ENCODE results near the gene TCF3. TPM values are rescaled to one million over a fixed set of nuclear protein-coding genes. Genes with fewer than 3 reads are reported as not detected.

The TCF3 gene
- total RNA-seq, 1 donor from 2014 or later, result 18.5 TPM

- no peak for DNase-seq (ENCODE audit: low spot score)
Measured at GRCh38 chr19:1587872-1588271, 64.5 kb downstream of the TCF3 start.

GRCh38 chr19:1585243-1585580 is 67.2 kb downstream of the TCF3 start:
- DNase-seq (ENCODE audit: low spot score), result no peak

DNA sequence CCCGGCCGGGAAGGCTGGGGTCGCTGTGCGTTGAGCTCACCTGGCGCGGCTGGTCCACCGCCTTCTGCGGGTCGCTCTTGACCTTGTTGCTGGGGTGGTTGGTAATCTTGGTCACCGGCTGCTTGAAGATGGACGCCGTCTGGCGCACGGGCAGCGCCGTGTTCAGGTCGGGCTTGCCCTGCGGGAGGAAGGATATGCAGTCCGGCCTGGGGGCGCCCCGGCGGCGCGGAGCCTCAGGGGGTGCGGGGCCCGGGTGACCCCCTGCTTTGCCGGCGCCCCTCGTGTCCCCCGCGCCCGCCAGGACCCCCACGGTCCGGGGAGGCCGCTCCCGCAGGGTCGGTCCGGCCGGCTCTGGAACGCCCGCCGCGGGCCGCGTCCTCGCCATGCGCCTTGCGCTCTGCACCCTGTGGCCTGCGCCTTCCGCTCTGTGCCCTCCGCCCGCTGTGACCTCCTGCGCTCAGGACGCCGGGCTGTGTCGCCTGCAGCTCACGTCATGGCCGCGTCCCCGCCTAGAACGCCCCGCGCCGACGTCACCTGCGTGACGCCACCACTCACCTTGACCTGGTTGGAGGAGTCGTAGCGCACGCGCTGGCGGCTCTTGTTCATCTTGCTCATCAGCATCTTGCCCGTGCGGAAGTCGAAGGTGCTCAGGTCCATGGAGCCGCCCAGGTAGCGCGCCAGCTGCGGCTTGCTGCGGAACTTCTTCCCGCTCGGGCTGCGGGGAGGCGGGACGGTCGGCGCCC is 67.7 kb downstream of the TCF3 start:
- DNase-seq (ENCODE audit: low spot score), result no peak

GRCh38 chr19:1582201-1582600 is 70.2 kb downstream of the TCF3 start:
- DNase-seq (ENCODE audit: low spot score), result no peak

- no peak for DNase-seq (ENCODE audit: low spot score)
Measured at GRCh38 chr19:1580957-1581356, 71.5 kb downstream of the TCF3 start.

- no peak for DNase-seq (ENCODE audit: low spot score)
Measured at GRCh38 chr19:1580382-1580781, 72.0 kb downstream of the TCF3 start.

DNA sequence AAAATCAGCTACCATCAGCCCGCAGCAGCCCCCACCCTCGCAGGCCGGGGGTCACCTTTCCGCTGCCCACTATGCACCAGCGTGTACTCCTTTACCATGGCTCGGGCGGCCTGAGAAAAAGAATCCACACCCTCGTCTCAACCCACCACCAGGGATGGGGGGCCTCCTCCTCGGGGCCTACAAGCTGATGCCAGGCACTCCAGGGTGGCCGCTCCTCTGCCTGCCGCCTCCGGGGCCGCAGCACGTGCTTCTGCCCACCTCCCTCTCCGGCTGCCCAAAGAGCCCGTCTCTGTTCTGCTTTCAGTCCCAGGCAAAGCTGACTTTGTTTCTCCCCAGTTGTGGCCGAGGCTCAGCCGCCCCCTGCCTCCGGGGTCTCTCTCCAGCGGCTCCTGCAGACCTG is 73.2 kb downstream of the TCF3 start:
- DNase-seq (ENCODE audit: low spot score), result no peak

DNA sequence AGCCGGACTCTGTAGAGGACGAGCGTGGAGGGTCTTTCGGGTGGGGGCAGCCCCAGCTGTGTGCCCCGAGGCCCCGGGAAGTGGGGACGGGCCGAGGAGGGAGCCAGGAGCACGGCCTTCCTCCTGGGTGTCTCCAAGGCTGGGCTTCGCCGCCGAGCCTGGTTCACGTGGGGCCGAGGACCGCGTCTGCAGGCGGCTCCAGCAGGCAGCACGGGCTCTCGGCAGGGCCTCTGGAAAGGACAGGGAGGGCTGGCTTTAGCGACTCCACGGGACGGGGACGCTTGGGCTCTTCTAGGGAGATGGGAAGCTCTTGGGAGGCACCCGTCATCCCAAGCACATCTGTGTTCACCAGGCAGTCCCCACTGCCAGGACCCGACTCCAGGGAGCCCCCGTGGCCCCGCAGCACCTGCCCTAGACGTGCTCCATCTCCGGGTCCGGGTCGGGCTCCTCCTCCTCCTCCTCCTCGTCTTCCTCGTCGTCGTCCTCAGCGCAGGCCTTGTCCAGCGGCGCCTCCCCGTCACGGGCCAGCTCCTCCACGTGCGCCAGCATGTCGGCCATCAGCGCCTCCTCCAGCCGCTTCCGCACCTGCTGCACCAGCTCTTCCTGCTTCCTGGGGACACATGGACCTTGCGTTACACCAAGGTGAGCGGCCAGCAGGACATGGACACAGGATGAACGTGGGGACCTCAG is 74.3 kb downstream of the TCF3 start:
- no peak for DNase-seq (ENCODE audit: low spot score)

DNA sequence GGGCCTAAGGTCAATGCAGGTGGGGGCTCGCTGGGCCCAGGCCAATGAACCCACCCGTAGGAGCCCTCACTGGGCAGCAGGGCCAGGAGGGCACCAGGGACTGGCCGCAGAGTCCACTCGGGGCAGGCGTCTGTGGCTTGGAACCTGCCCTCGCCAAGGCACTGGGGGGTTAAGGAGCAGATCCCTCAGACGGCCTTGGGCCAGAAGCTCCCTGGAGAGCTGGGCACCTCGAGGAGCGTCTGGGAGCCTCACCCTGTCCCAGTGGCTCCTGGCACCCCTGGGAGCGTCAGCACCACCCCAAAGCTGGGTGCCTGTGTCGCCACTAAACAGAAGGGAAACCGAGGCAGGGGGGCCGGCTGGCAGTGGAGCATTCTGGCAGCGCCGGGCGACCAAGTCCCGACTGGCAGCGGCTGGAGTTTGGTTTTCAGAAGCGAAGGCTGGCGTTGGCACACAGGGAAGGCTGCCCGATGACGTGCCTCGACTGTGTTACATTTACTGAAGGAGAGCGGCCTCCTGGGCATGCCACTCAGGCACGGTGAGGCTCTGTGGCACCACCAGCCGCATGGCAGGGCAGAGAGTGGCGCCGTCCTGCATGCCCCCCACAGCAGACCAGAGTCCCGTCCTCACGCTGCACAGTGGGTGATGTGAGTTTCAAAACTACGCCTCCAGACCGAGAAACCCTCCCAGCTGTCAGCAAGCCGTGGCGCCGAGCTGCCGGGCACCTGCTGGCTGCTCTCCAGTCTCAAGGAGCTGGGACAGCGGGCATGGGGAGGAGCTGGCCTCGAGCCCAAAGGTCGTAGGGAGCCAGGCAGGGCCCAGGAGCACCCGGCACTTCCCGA is 75.1 kb downstream of the TCF3 start:
- no peak for DNase-seq (ENCODE audit: low spot score)

- DNase-seq (ENCODE audit: low spot score), result no peak
Measured at GRCh38 chr19:1576242-1577089, 75.9 kb downstream of the TCF3 start.

DNA sequence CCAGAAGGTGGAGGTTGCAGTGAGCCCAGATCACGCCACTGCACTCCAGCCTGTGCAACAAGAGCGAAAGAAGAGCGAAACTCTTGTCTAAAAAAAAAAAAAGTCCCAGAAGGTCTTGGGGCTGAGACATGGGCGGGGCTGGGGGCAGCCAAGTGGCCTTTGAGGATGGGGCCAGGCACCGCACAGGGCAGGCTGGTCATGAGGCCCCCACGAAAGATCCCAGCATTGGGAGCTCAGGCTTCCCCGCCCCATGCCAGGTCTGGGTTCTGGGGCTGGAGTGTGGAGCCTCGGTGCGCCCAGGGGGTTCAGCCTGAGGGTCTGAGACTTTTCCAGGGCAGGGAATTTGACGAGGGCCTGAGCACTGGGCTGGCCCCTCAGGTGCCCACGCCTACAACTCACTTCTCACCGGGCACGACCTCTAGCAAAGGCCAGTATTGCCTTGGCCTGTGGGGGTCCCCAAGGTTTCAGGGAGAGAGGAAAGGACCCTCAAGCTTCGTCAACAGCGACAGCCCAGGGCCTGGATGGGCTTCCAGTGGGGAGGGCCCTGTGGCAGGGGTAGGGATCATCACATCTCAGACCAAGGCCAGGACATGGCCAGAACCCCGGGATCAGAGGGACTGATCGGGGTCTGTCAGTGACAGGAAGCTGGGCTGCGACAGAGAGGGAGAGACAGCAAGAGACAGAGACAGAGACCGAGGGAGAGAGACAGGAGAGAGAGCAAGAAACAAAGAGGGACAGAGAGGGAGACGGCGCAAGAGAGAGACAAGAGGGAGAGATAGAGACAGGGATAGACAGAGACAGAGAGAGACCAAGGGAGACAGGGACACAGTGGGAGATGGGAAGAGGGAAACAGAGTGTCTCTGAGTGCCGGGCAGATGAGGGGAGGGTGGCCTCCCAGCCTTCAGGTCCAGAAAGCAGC is 76.8 kb downstream of the TCF3 start:
- no peak for DNase-seq (ENCODE audit: low spot score)

DNA sequence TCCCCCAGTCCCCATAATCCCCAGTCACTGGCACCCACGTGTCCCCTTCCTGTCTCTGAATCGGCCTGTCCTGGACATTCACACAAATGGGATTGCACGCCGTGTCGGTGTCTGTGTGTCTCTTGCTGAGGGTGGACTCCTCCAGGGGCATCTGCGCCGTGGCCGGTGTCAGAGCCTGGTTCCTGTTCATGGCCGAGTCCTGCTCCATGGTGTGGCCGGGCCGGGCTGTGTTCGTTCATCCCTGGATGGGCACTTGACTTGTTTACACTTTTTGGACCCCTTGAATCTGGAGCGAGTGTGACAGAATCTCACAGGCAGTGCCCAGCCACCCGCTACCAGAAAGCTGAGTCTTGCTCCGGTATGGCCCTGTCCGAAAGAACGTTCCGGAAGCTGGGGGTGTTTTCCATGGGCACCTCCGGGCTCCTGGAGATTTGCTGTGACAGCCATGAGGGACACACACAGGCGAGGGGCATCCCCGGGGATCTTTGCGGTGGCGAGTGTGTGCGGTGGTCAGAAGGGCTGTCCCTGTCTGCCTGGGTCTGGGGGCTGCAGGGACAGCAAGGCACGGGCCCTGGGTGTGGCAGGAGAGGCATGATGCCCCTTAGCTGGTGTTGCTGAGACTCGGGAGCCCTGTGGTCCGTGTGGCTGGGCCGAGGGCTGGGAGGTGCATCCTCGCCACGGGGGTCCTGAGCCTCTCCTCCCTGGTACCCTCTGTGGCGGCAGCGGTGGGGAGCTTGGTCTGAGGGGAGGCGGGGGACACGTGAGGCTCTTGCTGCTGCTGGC is 77.9 kb downstream of the TCF3 start:
- DNase-seq (ENCODE audit: low spot score), result no peak

DNA sequence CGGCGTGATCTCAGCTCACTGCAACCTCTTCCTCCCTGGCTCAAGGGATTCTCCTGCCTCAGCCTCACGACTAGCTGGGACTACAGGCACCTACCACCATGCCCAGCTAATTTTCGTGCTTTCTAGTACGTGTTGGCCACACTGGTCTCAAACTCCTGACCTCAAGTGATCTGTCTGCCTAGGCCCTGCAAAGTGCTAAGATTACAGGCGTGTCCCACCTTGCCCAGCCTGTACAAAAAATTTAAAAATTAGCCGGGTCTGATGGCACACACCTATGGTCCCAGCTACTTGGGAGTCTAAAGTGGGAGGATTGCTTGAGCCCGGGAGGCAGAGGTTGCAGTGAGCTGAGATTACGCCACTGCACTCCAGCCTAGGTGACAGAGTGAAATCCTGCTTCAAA is 79.6 kb downstream of the TCF3 start:
- DNase-seq (ENCODE audit: low spot score), result no peak

GRCh38 chr19:1571358-1571757 is 81.1 kb downstream of the TCF3 start:
- DNase-seq (ENCODE audit: low spot score), result no peak

- no peak for DNase-seq (ENCODE audit: low spot score)
Measured at GRCh38 chr19:1570836-1571235, 81.6 kb downstream of the TCF3 start.

- no peak for DNase-seq (ENCODE audit: low spot score)
Measured at GRCh38 chr19:1569997-1570396, 82.4 kb downstream of the TCF3 start.

DNA sequence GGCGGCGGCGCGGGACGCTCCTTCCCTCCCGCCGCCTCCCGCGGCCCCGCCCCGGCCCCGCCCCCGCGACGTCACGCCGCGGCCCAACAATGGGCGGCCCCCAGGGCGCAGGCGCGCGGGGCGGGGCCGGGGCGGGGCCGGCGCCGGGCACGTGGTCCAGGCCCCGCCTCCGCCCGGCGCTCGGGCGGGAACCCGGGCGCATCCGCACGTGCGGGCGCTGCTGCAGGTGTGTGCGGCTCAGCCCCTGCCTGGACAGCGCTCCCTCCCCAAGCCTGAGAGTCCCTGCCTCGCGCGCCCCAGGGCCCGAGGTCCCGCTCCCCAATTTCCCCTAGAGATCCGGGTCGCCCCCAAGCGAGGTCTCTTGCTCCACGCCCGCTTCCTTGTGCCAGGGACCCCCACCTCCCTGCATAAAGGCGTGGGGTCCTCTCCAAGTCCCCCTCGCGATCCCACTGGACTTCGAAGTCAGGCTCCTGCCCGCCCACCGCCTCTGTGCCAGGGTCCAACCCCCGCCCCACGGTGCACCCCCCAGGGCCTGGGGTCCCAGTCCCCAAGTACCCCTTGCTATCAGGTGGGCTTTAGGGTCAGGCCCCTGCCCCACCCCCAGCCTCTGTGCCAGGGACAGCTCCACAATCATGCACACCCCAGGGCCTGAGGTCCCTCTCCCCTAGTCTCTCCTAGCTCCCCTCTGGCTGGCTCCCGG is 83.9 kb downstream of the TCF3 start, which contains the start of gene MEX3D:
Gene MEX3D (minus strand): TSS at position 6 of the 700 bp plus-strand sequence. CDS start 267 bp downstream, outside the sequence.
- DNase-seq (ENCODE audit: low spot score), result peak; percentile 73

DNA sequence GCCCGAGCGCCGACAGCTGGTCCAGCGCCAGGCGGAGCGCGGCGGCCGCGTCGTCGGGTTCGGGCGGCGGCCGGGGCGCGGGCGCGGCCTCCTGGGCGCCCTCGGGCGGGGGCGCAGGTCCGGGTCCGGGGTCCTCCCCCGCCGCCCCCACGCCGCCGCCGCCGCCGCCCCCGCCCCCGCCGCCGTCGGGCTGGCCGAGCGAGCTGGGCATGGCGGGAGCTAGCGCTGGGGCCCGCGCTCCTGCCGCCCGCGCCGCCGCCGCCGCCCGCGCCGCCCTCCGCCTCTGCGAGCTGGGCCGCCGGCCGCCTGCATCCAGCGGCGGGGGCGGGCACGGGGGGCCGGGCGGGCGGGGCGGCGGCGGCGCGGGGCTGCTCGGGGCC is 84.6 kb downstream of the TCF3 start:
- DNase-seq (ENCODE audit: low spot score), result no peak
